DND-41 (cell line): ENCODE measurements around the gene ABCC12.

Source experiments
- ATAC-seq: fragments of 200-7000 bp; cut with Tn5 transposase; 3 replicates; pipeline ENCODE4 v1.9.1; 2021; ENCODE audit warnings: low read depth; ENCODE audit not compliant: insufficient read depth
- DNase-seq: peaks from one replicate; pipeline ENCODE4 v3.0.0-alpha.2; 2020
- H2AFZ ChIP-seq: 2 replicates; pipeline ENCODE4 v1.6.0; 2012; ENCODE audit warnings: low read depth, low read length
- H3K27ac ChIP-seq: 2 replicates; pipeline ENCODE4 v1.5.1; 2012; ENCODE audit warnings: low read length, inconsistent platforms
- H3K27me3 ChIP-seq: fragments of 200-600 bp; sonication (generic); 2 replicates; pipeline ENCODE4 v1.6.0; 2012; ENCODE audit warnings: low read length, mild to moderate bottlenecking, inconsistent platforms; ENCODE audit not compliant: insufficient read depth, poor library complexity
- H3K36me3 ChIP-seq: 2 replicates; pipeline ENCODE4 v1.5.1; 2012; ENCODE audit warnings: low read length, inconsistent platforms; ENCODE audit not compliant: insufficient read depth
- H3K4me1 ChIP-seq: 2 replicates; pipeline ENCODE4 v1.5.1; 2012; ENCODE audit warnings: mild to moderate bottlenecking, low read length; ENCODE audit not compliant: insufficient read depth
- H3K4me2 ChIP-seq: 2 replicates; pipeline ENCODE4 v1.6.0; 2012; ENCODE audit warnings: mild to moderate bottlenecking, moderate library complexity, low read length, inconsistent platforms; ENCODE audit not compliant: insufficient read depth
- H3K4me3 ChIP-seq, 2 experiments: fragments of 200-600 bp in 1 of 2; shearing (Covaris generic) in 1 of 2; 2 replicates each; pipeline ENCODE4 v1.5.1; 2012 to 2016; ENCODE audit warnings: inconsistent platforms in 2 of 2, low read length in 2 of 2, mild to moderate bottlenecking in 2 of 2, low read depth in 1 of 2, moderate library complexity in 1 of 2
- H3K79me2 ChIP-seq: 2 replicates; pipeline ENCODE4 v1.6.0; 2012; ENCODE audit warnings: low read length, inconsistent platforms; ENCODE audit not compliant: insufficient read depth
- H3K9ac ChIP-seq: 2 replicates; pipeline ENCODE4 v1.6.0; 2012; ENCODE audit warnings: low read depth, mild to moderate bottlenecking, inconsistent platforms, low read length, moderate library complexity
- H3K9me3 ChIP-seq: 2 replicates; pipeline ENCODE4 v1.5.1; 2012; ENCODE audit warnings: low read length, moderate library complexity, mild to moderate bottlenecking, inconsistent platforms; ENCODE audit not compliant: insufficient read depth, severe bottlenecking
- H4K20me1 ChIP-seq: 2 replicates; pipeline ENCODE4 v1.6.0; 2012; ENCODE audit warnings: low read length; ENCODE audit not compliant: insufficient read depth
- EZH2 ChIP-seq: IDR thresholded peaks from 3 replicates; pipeline ENCODE4 v1.6.1; 2012; ENCODE audit warnings: borderline replicate concordance, low read depth, mild to moderate bottlenecking, moderate library complexity, low read length, inconsistent platforms; ENCODE audit not compliant: severe bottlenecking
- TF ChIP-seq, protein P1 (sequence below): IDR thresholded peaks from 2 replicates; pipeline ENCODE4 v1.5.1; 2012; ENCODE audit warnings: borderline replicate concordance, low read length, moderate library complexity, mild to moderate bottlenecking; ENCODE audit not compliant: poor library complexity, severe bottlenecking; ENCODE audit errors: extremely low read depth

Gene ABCC12

DNA sequence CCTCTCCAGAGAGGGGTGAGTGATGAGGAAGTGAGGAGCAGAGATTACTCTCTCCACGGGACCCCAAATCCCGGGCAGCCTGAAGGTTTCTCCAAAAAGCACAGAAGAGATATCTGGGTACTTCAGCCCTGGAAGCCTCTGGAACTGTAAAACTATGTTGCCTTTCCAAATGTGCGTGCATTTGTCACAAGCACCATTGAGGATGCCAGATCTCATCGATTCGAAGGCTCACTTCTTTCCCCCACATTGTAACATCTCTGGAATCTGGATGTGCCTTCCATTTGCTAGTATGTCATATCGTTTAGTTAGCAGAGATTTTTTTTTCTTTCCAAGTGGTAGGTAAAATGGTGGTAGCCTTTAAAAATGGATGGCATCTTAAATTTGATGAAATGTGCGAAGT is 45.8 kb downstream of the ABCC12 start:
- H3K79me2 ChIP-seq: no peaks in the 10 kb centered on the region
- H3K27me3 ChIP-seq: no peaks in the 10 kb centered on the region
- no peak overlapping the region for H3K9ac ChIP-seq
- H3K27ac ChIP-seq: no peak overlapping the region
- no peaks in the 10 kb centered on the region for H3K9me3 ChIP-seq
- DNase-seq: no peak
- no peak overlapping the region for H2AFZ ChIP-seq
- no peaks in the 10 kb centered on the region for H3K4me1 ChIP-seq
- no peak overlapping the region for H3K4me2 ChIP-seq
- ATAC-seq: no peak
- H4K20me1 ChIP-seq: no peaks in the 10 kb centered on the region
- no peak for TF ChIP-seq EZH2
- TF ChIP-seq, protein P1, sequence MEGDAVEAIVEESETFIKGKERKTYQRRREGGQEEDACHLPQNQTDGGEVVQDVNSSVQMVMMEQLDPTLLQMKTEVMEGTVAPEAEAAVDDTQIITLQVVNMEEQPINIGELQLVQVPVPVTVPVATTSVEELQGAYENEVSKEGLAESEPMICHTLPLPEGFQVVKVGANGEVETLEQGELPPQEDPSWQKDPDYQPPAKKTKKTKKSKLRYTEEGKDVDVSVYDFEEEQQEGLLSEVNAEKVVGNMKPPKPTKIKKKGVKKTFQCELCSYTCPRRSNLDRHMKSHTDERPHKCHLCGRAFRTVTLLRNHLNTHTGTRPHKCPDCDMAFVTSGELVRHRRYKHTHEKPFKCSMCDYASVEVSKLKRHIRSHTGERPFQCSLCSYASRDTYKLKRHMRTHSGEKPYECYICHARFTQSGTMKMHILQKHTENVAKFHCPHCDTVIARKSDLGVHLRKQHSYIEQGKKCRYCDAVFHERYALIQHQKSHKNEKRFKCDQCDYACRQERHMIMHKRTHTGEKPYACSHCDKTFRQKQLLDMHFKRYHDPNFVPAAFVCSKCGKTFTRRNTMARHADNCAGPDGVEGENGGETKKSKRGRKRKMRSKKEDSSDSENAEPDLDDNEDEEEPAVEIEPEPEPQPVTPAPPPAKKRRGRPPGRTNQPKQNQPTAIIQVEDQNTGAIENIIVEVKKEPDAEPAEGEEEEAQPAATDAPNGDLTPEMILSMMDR: no peak
- H3K36me3 ChIP-seq: no peaks in the 10 kb centered on the region
- no peak overlapping the region for H3K4me3 ChIP-seq

DNA sequence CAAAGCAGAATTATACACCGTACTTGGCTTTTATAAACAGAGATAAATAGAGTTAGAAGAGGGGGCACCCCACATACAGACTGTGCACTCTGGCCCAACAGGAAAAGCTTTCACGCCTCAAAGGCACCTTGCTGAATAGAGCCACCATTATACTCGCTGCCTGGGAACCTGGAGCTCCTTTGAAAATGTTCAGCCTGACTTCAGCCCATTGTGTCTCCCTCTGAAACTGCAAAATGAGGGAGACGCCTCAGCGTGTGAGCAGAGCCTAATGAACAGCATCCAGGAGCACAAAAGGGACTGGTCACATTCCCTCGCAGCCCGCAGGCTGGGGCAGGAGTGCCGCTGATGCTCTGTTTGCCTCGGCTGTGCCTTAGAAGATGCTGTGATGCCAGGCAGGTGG is 46.3 kb downstream of the ABCC12 start:
- no peak overlapping the region for H3K4me2 ChIP-seq
- no peak for DNase-seq
- no peak overlapping the region for H3K9ac ChIP-seq
- no peaks in the 10 kb centered on the region for H3K36me3 ChIP-seq
- no peaks in the 10 kb centered on the region for H3K27me3 ChIP-seq
- H3K79me2 ChIP-seq: no peaks in the 10 kb centered on the region
- no peaks in the 10 kb centered on the region for H3K4me1 ChIP-seq
- H3K4me3 ChIP-seq: no peak overlapping the region
- no peak overlapping the region for H2AFZ ChIP-seq
- TF ChIP-seq, protein P1: no peak
- no peak for TF ChIP-seq EZH2
- H3K9me3 ChIP-seq: no peaks in the 10 kb centered on the region
- no peaks in the 10 kb centered on the region for H4K20me1 ChIP-seq
- no peak overlapping the region for H3K27ac ChIP-seq
- no peak for ATAC-seq

DNA sequence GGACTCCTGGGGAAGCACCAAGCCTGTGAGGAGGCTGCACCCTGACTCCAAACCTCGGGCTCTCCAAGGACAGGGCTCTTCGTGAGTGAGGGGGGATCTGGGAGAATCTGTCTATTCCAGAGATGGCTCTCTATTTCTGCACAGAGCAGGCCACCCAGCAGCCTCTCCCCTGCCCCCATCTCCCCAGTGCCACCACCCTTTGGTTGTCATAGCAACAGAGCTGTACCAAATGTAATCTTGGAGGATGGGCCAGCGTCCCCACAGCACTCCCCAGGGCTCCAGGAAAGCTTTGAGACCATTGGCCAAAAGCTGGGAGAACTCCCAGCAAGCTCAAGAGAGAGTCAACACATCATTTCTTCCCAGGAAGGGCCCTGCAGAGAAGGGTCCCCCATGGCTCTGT is 49.3 kb downstream of the ABCC12 start:
- Histone ChIP-seq H3K36me3 (no peaks in the 10 kb centered on the region), H3K27me3 (no peaks in the 10 kb centered on the region), H3K9ac (no peak overlapping the region), H3K79me2 (no peaks in the 10 kb centered on the region), H4K20me1 (no peaks in the 10 kb centered on the region), H3K9me3 (no peaks in the 10 kb centered on the region), H3K4me1 (no peaks in the 10 kb centered on the region), H3K27ac (no peak overlapping the region), H2AFZ (no peak overlapping the region), H3K4me3 (no peak overlapping the region), H3K4me2 (no peak overlapping the region)
- ATAC-seq: no peak
- DNase-seq: no peak
- no peak for TF ChIP-seq EZH2
- TF ChIP-seq, protein P1: no peak
